ENCODE results near the gene LYPD4. TPM values are rescaled to one million over a fixed set of nuclear protein-coding genes. Genes with fewer than 3 reads are reported as not detected.

The LYPD4 gene
- total RNA-seq, 1 experiment from 2014 or later = not detected

DNA sequence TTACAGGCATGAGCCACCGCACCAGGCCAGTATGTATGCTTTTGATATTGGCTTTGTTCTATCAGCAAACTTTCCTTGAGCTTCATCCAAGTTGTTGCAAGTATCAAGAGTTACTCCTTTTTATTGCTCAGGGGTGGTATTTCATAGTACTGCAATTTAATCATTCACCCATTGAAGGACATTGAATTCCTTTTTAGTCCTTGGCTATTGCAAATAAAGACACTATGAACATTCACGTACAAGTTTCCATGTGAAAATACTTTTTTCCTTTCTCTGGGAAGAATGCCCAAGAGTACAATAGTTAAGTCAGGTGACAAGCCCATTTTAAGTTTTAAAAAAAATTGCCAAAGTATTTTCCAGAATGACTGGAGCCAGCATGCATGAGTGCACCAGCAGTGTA lies 27.7 kb downstream of the LYPD4 start (continued):
- TF ChIP-seq, protein P1, sequence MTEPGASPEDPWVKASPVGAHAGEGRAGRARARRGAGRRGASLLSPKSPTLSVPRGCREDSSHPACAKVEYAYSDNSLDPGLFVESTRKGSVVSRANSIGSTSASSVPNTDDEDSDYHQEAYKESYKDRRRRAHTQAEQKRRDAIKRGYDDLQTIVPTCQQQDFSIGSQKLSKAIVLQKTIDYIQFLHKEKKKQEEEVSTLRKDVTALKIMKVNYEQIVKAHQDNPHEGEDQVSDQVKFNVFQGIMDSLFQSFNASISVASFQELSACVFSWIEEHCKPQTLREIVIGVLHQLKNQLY (CRISPR knock-in tag; IDR thresholded peaks at IDR 0.05) = no peak
- TF ChIP-seq, protein P2, sequence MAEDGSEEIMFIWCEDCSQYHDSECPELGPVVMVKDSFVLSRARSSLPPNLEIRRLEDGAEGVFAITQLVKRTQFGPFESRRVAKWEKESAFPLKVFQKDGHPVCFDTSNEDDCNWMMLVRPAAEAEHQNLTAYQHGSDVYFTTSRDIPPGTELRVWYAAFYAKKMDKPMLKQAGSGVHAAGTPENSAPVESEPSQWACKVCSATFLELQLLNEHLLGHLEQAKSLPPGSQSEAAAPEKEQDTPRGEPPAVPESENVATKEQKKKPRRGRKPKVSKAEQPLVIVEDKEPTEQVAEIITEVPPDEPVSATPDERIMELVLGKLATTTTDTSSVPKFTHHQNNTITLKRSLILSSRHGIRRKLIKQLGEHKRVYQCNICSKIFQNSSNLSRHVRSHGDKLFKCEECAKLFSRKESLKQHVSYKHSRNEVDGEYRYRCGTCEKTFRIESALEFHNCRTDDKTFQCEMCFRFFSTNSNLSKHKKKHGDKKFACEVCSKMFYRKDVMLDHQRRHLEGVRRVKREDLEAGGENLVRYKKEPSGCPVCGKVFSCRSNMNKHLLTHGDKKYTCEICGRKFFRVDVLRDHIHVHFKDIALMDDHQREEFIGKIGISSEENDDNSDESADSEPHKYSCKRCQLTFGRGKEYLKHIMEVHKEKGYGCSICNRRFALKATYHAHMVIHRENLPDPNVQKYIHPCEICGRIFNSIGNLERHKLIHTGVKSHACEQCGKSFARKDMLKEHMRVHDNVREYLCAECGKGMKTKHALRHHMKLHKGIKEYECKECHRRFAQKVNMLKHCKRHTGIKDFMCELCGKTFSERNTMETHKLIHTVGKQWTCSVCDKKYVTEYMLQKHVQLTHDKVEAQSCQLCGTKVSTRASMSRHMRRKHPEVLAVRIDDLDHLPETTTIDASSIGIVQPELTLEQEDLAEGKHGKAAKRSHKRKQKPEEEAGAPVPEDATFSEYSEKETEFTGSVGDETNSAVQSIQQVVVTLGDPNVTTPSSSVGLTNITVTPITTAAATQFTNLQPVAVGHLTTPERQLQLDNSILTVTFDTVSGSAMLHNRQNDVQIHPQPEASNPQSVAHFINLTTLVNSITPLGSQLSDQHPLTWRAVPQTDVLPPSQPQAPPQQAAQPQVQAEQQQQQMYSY (CRISPR knock-in tag; IDR thresholded peaks at IDR 0.05) = no peak
- no peak for TF ChIP-seq CBFB (CRISPR knock-in tag; IDR thresholded peaks at IDR 0.05; ENCODE audit: low read depth)
- no peak for TF ChIP-seq GTF2I (CRISPR knock-in tag; conservative IDR thresholded peaks at IDR 0.05)
- no peak for TF ChIP-seq ZNF423 (CRISPR knock-in tag; IDR thresholded peaks at IDR 0.05)
- TF ChIP-seq NFYB (CRISPR knock-in tag; conservative IDR thresholded peaks at IDR 0.05; ENCODE audit: low read depth) = no peak

DNA sequence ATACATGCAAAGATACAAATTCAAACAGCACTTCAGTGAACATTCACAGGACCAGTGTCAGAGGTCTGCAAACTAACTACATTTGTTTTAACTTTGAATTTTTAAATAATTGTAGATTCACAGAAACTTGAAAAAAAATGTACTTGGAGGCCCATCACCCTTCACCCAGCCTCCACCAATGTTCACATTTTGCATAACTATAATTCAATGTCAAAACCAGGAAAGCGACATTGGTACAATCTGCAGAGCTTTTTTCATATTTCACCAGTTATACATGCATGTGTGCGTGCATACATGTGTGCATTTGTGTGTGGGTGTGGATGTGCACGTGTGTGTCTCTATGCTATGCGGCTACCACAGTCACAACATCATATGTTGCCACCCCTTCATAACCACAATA lies 29.2 kb downstream of the LYPD4 start:
- ChIA-PET POLR2A (no interaction called here), CTCF (interaction anchor here (3.5 kb wide), 1 partner anchor 23 kb away, joined by 24 read pairs; no protein-coding TSS in a partner anchor)
- Mint-ChIP-seq H3K27ac (no peak overlapping the region), H3K4me1 (no peaks in the 10 kb centered on the region), H3K36me3 (no peaks in the 10 kb centered on the region), H3K4me3 (no peak overlapping the region), H3K9me3 (no peaks in the 10 kb centered on the region), H3K27me3 (ENCODE audit: low read depth) (no peaks in the 10 kb centered on the region; the same call in 1 of the 2 replicates)
- ATAC-seq = no peak
- no peak for DNase-seq (ENCODE audit: low spot score)
- TF ChIP-seq, protein P3, sequence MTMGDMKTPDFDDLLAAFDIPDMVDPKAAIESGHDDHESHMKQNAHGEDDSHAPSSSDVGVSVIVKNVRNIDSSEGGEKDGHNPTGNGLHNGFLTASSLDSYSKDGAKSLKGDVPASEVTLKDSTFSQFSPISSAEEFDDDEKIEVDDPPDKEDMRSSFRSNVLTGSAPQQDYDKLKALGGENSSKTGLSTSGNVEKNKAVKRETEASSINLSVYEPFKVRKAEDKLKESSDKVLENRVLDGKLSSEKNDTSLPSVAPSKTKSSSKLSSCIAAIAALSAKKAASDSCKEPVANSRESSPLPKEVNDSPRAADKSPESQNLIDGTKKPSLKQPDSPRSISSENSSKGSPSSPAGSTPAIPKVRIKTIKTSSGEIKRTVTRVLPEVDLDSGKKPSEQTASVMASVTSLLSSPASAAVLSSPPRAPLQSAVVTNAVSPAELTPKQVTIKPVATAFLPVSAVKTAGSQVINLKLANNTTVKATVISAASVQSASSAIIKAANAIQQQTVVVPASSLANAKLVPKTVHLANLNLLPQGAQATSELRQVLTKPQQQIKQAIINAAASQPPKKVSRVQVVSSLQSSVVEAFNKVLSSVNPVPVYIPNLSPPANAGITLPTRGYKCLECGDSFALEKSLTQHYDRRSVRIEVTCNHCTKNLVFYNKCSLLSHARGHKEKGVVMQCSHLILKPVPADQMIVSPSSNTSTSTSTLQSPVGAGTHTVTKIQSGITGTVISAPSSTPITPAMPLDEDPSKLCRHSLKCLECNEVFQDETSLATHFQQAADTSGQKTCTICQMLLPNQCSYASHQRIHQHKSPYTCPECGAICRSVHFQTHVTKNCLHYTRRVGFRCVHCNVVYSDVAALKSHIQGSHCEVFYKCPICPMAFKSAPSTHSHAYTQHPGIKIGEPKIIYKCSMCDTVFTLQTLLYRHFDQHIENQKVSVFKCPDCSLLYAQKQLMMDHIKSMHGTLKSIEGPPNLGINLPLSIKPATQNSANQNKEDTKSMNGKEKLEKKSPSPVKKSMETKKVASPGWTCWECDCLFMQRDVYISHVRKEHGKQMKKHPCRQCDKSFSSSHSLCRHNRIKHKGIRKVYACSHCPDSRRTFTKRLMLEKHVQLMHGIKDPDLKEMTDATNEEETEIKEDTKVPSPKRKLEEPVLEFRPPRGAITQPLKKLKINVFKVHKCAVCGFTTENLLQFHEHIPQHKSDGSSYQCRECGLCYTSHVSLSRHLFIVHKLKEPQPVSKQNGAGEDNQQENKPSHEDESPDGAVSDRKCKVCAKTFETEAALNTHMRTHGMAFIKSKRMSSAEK (CRISPR knock-in tag; IDR thresholded peaks at IDR 0.05; ENCODE audit: borderline replicate concordance) = no peak
- TF ChIP-seq ZNF219 (CRISPR knock-in tag; IDR thresholded peaks at IDR 0.05; ENCODE audit: borderline replicate concordance) (no peak), ZNF121 (CRISPR knock-in tag; IDR thresholded peaks at IDR 0.05) (no peak), HMGA2 (CRISPR knock-in tag; IDR thresholded peaks at IDR 0.05) (no peak), ZNF423 (CRISPR knock-in tag; IDR thresholded peaks at IDR 0.05) (no peak), RELA (CRISPR knock-in tag; IDR thresholded peaks at IDR 0.05; ENCODE audit: borderline replicate concordance) (no peak), ZNF671 (CRISPR knock-in tag; IDR thresholded peaks at IDR 0.05) (no peak), SMAD4 (CRISPR knock-in tag; IDR thresholded peaks at IDR 0.05) (no peak)
- TF ChIP-seq, protein P4, sequence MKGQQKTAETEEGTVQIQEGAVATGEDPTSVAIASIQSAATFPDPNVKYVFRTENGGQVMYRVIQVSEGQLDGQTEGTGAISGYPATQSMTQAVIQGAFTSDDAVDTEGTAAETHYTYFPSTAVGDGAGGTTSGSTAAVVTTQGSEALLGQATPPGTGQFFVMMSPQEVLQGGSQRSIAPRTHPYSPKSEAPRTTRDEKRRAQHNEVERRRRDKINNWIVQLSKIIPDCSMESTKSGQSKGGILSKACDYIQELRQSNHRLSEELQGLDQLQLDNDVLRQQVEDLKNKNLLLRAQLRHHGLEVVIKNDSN (CRISPR knock-in tag; IDR thresholded peaks at IDR 0.05) = no peak
- TF ChIP-seq, protein P5, sequence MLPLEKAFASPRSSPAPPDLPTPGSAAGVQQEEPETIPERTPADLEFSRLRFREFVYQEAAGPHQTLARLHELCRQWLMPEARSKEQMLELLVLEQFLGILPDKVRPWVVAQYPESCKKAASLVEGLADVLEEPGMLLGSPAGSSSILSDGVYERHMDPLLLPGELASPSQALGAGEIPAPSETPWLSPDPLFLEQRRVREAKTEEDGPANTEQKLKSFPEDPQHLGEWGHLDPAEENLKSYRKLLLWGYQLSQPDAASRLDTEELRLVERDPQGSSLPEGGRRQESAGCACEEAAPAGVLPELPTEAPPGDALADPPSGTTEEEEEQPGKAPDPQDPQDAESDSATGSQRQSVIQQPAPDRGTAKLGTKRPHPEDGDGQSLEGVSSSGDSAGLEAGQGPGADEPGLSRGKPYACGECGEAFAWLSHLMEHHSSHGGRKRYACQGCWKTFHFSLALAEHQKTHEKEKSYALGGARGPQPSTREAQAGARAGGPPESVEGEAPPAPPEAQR (CRISPR knock-in tag; IDR thresholded peaks at IDR 0.05) = no peak
- TF ChIP-seq, protein P1 (CRISPR knock-in tag; IDR thresholded peaks at IDR 0.05) = no peak
- TF ChIP-seq, protein P6, sequence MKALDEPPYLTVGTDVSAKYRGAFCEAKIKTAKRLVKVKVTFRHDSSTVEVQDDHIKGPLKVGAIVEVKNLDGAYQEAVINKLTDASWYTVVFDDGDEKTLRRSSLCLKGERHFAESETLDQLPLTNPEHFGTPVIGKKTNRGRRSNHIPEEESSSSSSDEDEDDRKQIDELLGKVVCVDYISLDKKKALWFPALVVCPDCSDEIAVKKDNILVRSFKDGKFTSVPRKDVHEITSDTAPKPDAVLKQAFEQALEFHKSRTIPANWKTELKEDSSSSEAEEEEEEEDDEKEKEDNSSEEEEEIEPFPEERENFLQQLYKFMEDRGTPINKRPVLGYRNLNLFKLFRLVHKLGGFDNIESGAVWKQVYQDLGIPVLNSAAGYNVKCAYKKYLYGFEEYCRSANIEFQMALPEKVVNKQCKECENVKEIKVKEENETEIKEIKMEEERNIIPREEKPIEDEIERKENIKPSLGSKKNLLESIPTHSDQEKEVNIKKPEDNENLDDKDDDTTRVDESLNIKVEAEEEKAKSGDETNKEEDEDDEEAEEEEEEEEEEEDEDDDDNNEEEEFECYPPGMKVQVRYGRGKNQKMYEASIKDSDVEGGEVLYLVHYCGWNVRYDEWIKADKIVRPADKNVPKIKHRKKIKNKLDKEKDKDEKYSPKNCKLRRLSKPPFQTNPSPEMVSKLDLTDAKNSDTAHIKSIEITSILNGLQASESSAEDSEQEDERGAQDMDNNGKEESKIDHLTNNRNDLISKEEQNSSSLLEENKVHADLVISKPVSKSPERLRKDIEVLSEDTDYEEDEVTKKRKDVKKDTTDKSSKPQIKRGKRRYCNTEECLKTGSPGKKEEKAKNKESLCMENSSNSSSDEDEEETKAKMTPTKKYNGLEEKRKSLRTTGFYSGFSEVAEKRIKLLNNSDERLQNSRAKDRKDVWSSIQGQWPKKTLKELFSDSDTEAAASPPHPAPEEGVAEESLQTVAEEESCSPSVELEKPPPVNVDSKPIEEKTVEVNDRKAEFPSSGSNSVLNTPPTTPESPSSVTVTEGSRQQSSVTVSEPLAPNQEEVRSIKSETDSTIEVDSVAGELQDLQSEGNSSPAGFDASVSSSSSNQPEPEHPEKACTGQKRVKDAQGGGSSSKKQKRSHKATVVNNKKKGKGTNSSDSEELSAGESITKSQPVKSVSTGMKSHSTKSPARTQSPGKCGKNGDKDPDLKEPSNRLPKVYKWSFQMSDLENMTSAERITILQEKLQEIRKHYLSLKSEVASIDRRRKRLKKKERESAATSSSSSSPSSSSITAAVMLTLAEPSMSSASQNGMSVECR (CRISPR knock-in tag; IDR thresholded peaks at IDR 0.05; ENCODE audit: borderline replicate concordance) = no peak

Data from WTC11 (cell line).